GM12878 (cell line): ENCODE measurements around the gene KLF8. TPM values are rescaled to one million over a fixed set of nuclear protein-coding genes. Genes with fewer than 3 reads are reported as not detected.

Source experiments
- ATAC-seq: fragments of 200-7000 bp; cut with Tn5 transposase; 3 replicates; pipeline ENCODE4 v1.9.1; 2020; ENCODE audit warnings: mild to moderate bottlenecking, moderate library complexity
- BruUV-seq: library from RNA; stranded (reverse); fragments of 400-500 nt; replicated peaks from 2 replicates; lab custom pipeline; 2021; lab: Mats Ljungman, UMichigan
- CTCF ChIA-PET: fragments of 300-600 bp; sonication (Branson Sonifier 250); formaldehyde crosslinking; extraction: SDS; loops from one replicate; lab custom pipeline; 2021; ENCODE audit warnings: inconsistent platforms; lab: Yijun Ruan, JAX
- POLR2A ChIA-PET: fragments of 350-600 bp; formaldehyde crosslinking; extraction: SDS; loops from one replicate; lab custom pipeline; 2021; ENCODE audit warnings: inconsistent platforms; lab: Charles Lee
- RAD21 ChIA-PET: fragments of 300-600 bp; sonication (Branson Sonifier 250); formaldehyde crosslinking; loops from one replicate; lab custom pipeline; 2023; ENCODE audit warnings: antibody characterized with exemption; ENCODE audit not compliant: unreplicated experiment; lab: Charles Lee
- SMC1A ChIA-PET: fragments of 300-600 bp; sonication (Branson Sonifier 250); formaldehyde crosslinking; loops from one replicate; lab custom pipeline; 2023; ENCODE audit not compliant: unreplicated experiment, uncharacterized antibody; lab: Charles Lee
- DNase-seq: peaks from one replicate; pipeline ENCODE4 v3.0.0-alpha.2; 2011; ENCODE audit warnings: low read depth, low spot score
- FAIRE-seq: peaks from 3 replicates; lab custom pipeline; 2011; peaks lifted over from hg19 to GRCh38; lab: Jason Lieb, UNC
- H2AFZ ChIP-seq: 2 replicates; pipeline ENCODE4 v1.6.0; 2011; ENCODE audit warnings: low read depth, low read length, control low read depth; ENCODE audit not compliant: control insufficient read depth
- H3K27ac ChIP-seq: 2 replicates; pipeline ENCODE4 v1.5.1; 2011; ENCODE audit warnings: control low read depth; ENCODE audit not compliant: control insufficient read depth, insufficient read depth
- H3K27me3 ChIP-seq, 2 experiments: replicated peaks in 1 of 2; 2 replicates each; pipeline versions ENCODE4 v1.6.0 to v1.6.1; 2011; ENCODE audit warnings: low read length in 1 of 2; ENCODE audit not compliant: control insufficient read depth in 2 of 2, insufficient read depth in 2 of 2
- H3K36me3 ChIP-seq, 2 experiments: 2 replicates each; pipeline ENCODE4 v1.5.1; 2011; ENCODE audit warnings: low read length in 1 of 2; ENCODE audit not compliant: control insufficient read depth in 2 of 2, insufficient read depth in 2 of 2
- H3K4me1 ChIP-seq: 2 replicates; pipeline ENCODE4 v1.6.1; 2011; ENCODE audit warnings: mild to moderate bottlenecking, low read length, moderate library complexity, mixed read lengths; ENCODE audit not compliant: control insufficient read depth, insufficient read depth
- H3K4me2 ChIP-seq: 2 replicates; pipeline ENCODE4 v1.6.0; 2011; ENCODE audit warnings: control low read depth; ENCODE audit not compliant: control insufficient read depth, insufficient read depth
- H3K4me3 ChIP-seq: fragments of 200-600 bp; sonication (generic); 2 replicates; pipeline ENCODE4 v1.5.1; 2016
- H3K79me2 ChIP-seq: 2 replicates; pipeline ENCODE4 v1.6.0; 2011; ENCODE audit warnings: low read length; ENCODE audit not compliant: control insufficient read depth, insufficient read depth
- H3K9ac ChIP-seq: 2 replicates; pipeline ENCODE4 v1.8.0; 2011; ENCODE audit warnings: low read length, control low read depth, mixed read lengths; ENCODE audit not compliant: control insufficient read depth, insufficient read depth
- H3K9me3 ChIP-seq: replicated peaks from 3 replicates; pipeline ENCODE4 v1.5.1; 2011; ENCODE audit warnings: mild to moderate bottlenecking, low read length; ENCODE audit not compliant: control insufficient read depth, insufficient read depth
- H4K20me1 ChIP-seq: 2 replicates; pipeline ENCODE4 v1.6.0; 2011; ENCODE audit not compliant: control insufficient read depth, insufficient read depth
- ATF3 ChIP-seq: IDR thresholded peaks from 2 replicates; pipeline ENCODE4 v1.6.1; 2011; ENCODE audit warnings: low read depth, mild to moderate bottlenecking, low read length, moderate library complexity, borderline replicate concordance; ENCODE audit errors: extremely low read depth
- CBFB ChIP-seq: IDR thresholded peaks from 2 replicates; pipeline ENCODE4 v1.6.1; 2016; ENCODE audit warnings: antibody characterized with exemption, low read depth
- CREB1 ChIP-seq: IDR thresholded peaks from 2 replicates; pipeline ENCODE4 v1.6.1; 2012; ENCODE audit warnings: low read depth, mild to moderate bottlenecking, inconsistent platforms
- CTCF ChIP-seq, 3 experiments: IDR thresholded peaks in 2 of 3; conservative IDR thresholded peaks in 1 of 3; 2 replicates each; pipeline ENCODE4 v1.5.1; 2011; ENCODE audit warnings: low read depth in 3 of 3, low read length in 3 of 3, mild to moderate bottlenecking in 3 of 3, control low read depth in 2 of 3, moderate library complexity in 2 of 3, inconsistent platforms in 1 of 3, mixed read lengths in 1 of 3; ENCODE audit not compliant: control insufficient read depth in 2 of 3, insufficient read depth in 1 of 3; ENCODE audit errors: extremely low read depth in 1 of 3
- FOXK2 ChIP-seq: fragments of 450-650 bp; IDR thresholded peaks from 2 replicates; pipeline ENCODE4 v1.6.1; 2017; ENCODE audit warnings: mild to moderate bottlenecking, moderate library complexity
- NR2C2 ChIP-seq: IDR thresholded peaks from 2 replicates; pipeline ENCODE4 v1.6.1; 2011; ENCODE audit warnings: borderline replicate concordance, low read depth; ENCODE audit not compliant: control insufficient read depth, insufficient read length
- RAD51 ChIP-seq: fragments of 450-650 bp; IDR thresholded peaks from 2 replicates; pipeline ENCODE4 v1.6.1; 2016; ENCODE audit warnings: moderate library complexity, mild to moderate bottlenecking, inconsistent platforms
- SMAD1 ChIP-seq: fragments of 450-650 bp; IDR thresholded peaks from 2 replicates; pipeline ENCODE4 v1.6.1; 2018; ENCODE audit warnings: mild to moderate bottlenecking, low read depth; ENCODE audit not compliant: partially characterized antibody
- SREBF1 ChIP-seq: IDR thresholded peaks from 2 replicates; pipeline ENCODE4 v1.6.1; 2012; ENCODE audit warnings: mild to moderate bottlenecking, low read length
- TCF7 ChIP-seq: IDR thresholded peaks from 2 replicates; pipeline ENCODE4 v1.6.1; 2014; ENCODE audit warnings: antibody characterized with exemption, borderline replicate concordance
- ZNF217 ChIP-seq: fragments of 450-650 bp; IDR thresholded peaks from 2 replicates; pipeline ENCODE4 v1.6.1; 2017; ENCODE audit warnings: antibody characterized with exemption, mild to moderate bottlenecking
- ZNF622 ChIP-seq: fragments of 450-650 bp; IDR thresholded peaks from 2 replicates; pipeline ENCODE4 v1.6.1; 2017; ENCODE audit warnings: mild to moderate bottlenecking, inconsistent platforms
- WGBS: methylation state at CpG from one replicate; pipeline ENCODE4 v1.1.6; 2016; ENCODE audit warnings: low lambda C conversion rate; ENCODE audit not compliant: insufficient replicate concordance, insufficient coverage; ENCODE audit errors: missing lambda C conversion rate; 5-methylcytosine and 5-hydroxymethylcytosine counted together
- in situ Hi-C: fragments of 300-500 bp; cut with MboI; formaldehyde crosslinking; loops from 9 replicates; pipeline ENCODE4 v1.14.3; 2018; ENCODE audit warnings: mixed read lengths
- intact Hi-C: fragments of 100-400 bp; cut with micrococcal nuclease; formaldehyde crosslinking; loops from one replicate; pipeline ENCODE4 v1.14.2; 2022; ENCODE audit not compliant: unreplicated experiment
- polyA plus RNA-seq, 11 experiments: library from polyadenylated mRNA; depleted of rRNA in 4 of 11; unstranded in 6 of 11; stranded (reverse) in 5 of 11; fragments of >200 nt; fragmentation: Nextera tagmentation in 4 of 11; fragmentation: Illumina TruSeq in 1 of 11; extraction: Ambion mirVana in 4 of 11; extraction: Trizol in 1 of 11; gene quantifications; 1 replicate in 1 of 11; 2 replicates in 10 of 11; pipeline versions ENCODE4 v1.2.1 to v1.2.3, GENCODE V29; 2011 to 2016; ENCODE audit warnings: inconsistent platforms in 2 of 11, missing spikeins in 2 of 11, low read depth in 1 of 11
- total RNA-seq, 4 experiments: library from RNA; depleted of rRNA in 3 of 4; stranded (reverse); fragments of >200 nt in 3 of 4; fragmentation: Illumina TruSeq in 1 of 4; extraction: Trizol in 1 of 4; gene quantifications; 2 replicates each; pipeline versions ENCODE4 v1.2.1 to v1.2.3, GENCODE V29; 2013 to 2021
- TF ChIP-seq, protein P1 (sequence below): IDR thresholded peaks from 2 replicates; pipeline ENCODE4 v1.6.1; 2012; ENCODE audit warnings: low read depth, low read length, improper control_type of control experiment

KLF8 gene
- total and polyA plus RNA-seq, 10 of the 15 experiments (the other 5 are each of a cell fraction or from before 2014, with no cell fraction given): 0.31 to 27.3 (median 0.99) TPM

DNA sequence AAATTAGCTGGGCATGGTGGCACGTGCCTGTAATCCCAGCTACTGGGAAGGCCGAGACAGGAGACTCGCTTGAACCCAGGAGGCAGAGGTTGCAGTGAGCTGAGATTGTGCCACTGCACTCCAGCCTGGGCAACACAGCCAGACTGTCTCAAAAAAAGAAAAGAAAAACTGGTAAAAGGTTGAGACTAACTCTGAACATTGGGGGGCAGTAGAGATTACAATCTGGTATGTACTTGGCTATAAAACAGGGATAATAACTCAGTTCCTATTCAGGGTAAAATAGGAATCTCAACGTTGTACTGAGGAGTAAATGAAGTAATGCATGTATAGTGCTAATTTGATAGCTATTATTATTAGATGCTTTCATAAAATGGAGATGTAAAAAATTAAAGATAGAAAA is 12.5 kb upstream of the KLF8 start:
- H3K9me3 ChIP-seq: no peaks in the 10 kb centered on the region
- ChIA-PET RAD21 (interaction anchor here (0.8 to 1.0 kb wide), 2 partner anchors 28 to 508 kb away, joined by 3 read pairs; no protein-coding TSS in a partner anchor), SMC1A (interaction anchor here (0.5 to 1.5 kb wide), 4 partner anchors 8 to 390 kb away, joined by 3 to 4 read pairs (median 3); no protein-coding TSS in a partner anchor), POLR2A (no interaction called here), CTCF (interaction anchor here (1.2 to 4.6 kb wide), 3 partner anchors 13 to 30 kb away, joined by 4 to 20 read pairs (median 11); partner anchors contain the start of gene KLF8)
- H3K36me3 ChIP-seq: no peaks in the 10 kb centered on the region
- no peak overlapping the region for H2AFZ ChIP-seq
- DNase-seq (no peak), ATAC-seq (peak; percentile 35; the same call in 1 of the 3 replicates), FAIRE-seq (no peak)
- H3K79me2 ChIP-seq: no peaks in the 10 kb centered on the region
- TF ChIP-seq CBFB (no peak), CTCF (IDR thresholded peaks at IDR 0.05 in 2 of 3, conservative IDR thresholded peaks at IDR 0.05 in 1 of 3; ENCODE audit: control insufficient read depth in 2 of 3, extremely low read depth in 1 of 3, insufficient read depth in 1 of 3, low read depth in 3 of 3, low read length in 3 of 3) (peak in 2 of 3 experiments; percentile 6 to 18; a peak in 1 of 6 replicates), ZNF217 (no peak)
- H3K4me3 ChIP-seq: no peak overlapping the region
- H3K27ac ChIP-seq: no peak overlapping the region
- H3K27me3 ChIP-seq: no peaks in the 10 kb centered on the region
- H3K9ac ChIP-seq: no peak overlapping the region
- no peaks in the 10 kb centered on the region for H4K20me1 ChIP-seq
- no TSS peak for BruUV-seq
- in situ Hi-C loops: no loop called here
- H3K4me1 ChIP-seq: no peaks in the 10 kb centered on the region
- intact Hi-C loops: no loop called here
- H3K4me2 ChIP-seq: no peak overlapping the region
- WGBS: 7% methylated on average over 4 of the region's 4 CpGs

GRCh38 chrX:56221101-56221500 is 11.1 kb upstream of the KLF8 start:
- CTCF ChIA-PET: interaction anchor here (1.1 to 4.6 kb wide), 3 partner anchors 11 to 28 kb away, joined by 4 to 20 read pairs (median 5); partner anchors contain the start of gene KLF8
- no TSS peak for BruUV-seq
- Histone ChIP-seq H3K9me3 (no peaks in the 10 kb centered on the region), H3K4me3 (no peak overlapping the region), H3K36me3 (no peaks in the 10 kb centered on the region), H3K4me1 (no peaks in the 10 kb centered on the region), H3K79me2 (no peaks in the 10 kb centered on the region), H2AFZ (no peak overlapping the region), H3K27me3 (no peaks in the 10 kb centered on the region), H4K20me1 (no peaks in the 10 kb centered on the region), H3K9ac (no peak overlapping the region), H3K4me2 (no peak overlapping the region), H3K27ac (no peak overlapping the region)
- FAIRE-seq (no peak), DNase-seq (no peak), ATAC-seq (no peak)
- in situ Hi-C loops (no loop called here), intact Hi-C loops (no loop called here)
- POLR2A ChIA-PET: no interaction called here
- 61% methylated on average over 5 of the region's 5 CpGs for WGBS
- TF ChIP-seq TCF7: no peak
- no peak for TF ChIP-seq ZNF622
- TF ChIP-seq SREBF1: no peak
- no peak for TF ChIP-seq NR2C2
- TF ChIP-seq FOXK2: no peak
- TF ChIP-seq SMAD1: no peak
- TF ChIP-seq CREB1: no peak
- TF ChIP-seq, protein P1, sequence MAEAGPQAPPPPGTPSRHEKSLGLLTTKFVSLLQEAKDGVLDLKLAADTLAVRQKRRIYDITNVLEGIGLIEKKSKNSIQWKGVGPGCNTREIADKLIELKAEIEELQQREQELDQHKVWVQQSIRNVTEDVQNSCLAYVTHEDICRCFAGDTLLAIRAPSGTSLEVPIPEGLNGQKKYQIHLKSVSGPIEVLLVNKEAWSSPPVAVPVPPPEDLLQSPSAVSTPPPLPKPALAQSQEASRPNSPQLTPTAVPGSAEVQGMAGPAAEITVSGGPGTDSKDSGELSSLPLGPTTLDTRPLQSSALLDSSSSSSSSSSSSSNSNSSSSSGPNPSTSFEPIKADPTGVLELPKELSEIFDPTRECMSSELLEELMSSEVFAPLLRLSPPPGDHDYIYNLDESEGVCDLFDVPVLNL: no peak
- TF ChIP-seq RAD51: no peak
- TF ChIP-seq ATF3: no peak
- RAD21 ChIA-PET: no interaction called here
- SMC1A ChIA-PET: interaction anchor here (3.1 kb wide), 1 partner anchor 26 kb away, joined by 9 read pairs; no protein-coding TSS in a partner anchor
